DOHH2 (cell line): Measurements from ENCODE around the gene ACSF3.

Source experiments
- H3F3A ChIP-seq: fragments of 200-600 bp; sonication (generic), shearing (Covaris generic); 2 replicates; pipeline ENCODE4 v1.6.0; 2016; ENCODE audit warnings: antibody characterized with exemption, mild to moderate bottlenecking; ENCODE audit not compliant: control insufficient read depth, insufficient read depth
- H3K27ac ChIP-seq: fragments of 200-600 bp; sonication (generic); 2 replicates; pipeline ENCODE4 v1.5.1; 2014; ENCODE audit warnings: low read depth, mild to moderate bottlenecking, low read length, moderate library complexity
- H3K27me3 ChIP-seq: fragments of 200-600 bp; sonication (generic); 2 replicates; pipeline ENCODE4 v1.6.1; 2014; ENCODE audit warnings: mild to moderate bottlenecking, low read length, mixed read lengths; ENCODE audit not compliant: control insufficient read depth
- H3K36me3 ChIP-seq: fragments of 200-600 bp; sonication (generic); 2 replicates; pipeline ENCODE4 v1.6.1; 2014; ENCODE audit warnings: mild to moderate bottlenecking, low read length, moderate library complexity, mixed read lengths; ENCODE audit not compliant: control insufficient read depth
- H3K4me1 ChIP-seq: fragments of 200-600 bp; sonication (generic); 2 replicates; pipeline ENCODE4 v1.6.1; 2014; ENCODE audit warnings: mild to moderate bottlenecking, low read length, mixed read lengths; ENCODE audit not compliant: control insufficient read depth
- H3K4me2 ChIP-seq: fragments of 200-600 bp; sonication (generic); 2 replicates; pipeline ENCODE4 v1.6.0; 2014; ENCODE audit warnings: mild to moderate bottlenecking, low read length, moderate library complexity
- H3K4me3 ChIP-seq: fragments of 200-600 bp; sonication (generic); 2 replicates; pipeline ENCODE4 v1.5.1; 2014; ENCODE audit warnings: mild to moderate bottlenecking, low read length, mixed read lengths
- H3K79me2 ChIP-seq: fragments of 200-600 bp; sonication (generic); 2 replicates; pipeline ENCODE4 v1.6.1; 2014; ENCODE audit warnings: mild to moderate bottlenecking, low read length, mixed read lengths; ENCODE audit not compliant: control insufficient read depth
- H3K9me2 ChIP-seq: fragments of 200-600 bp; sonication (generic); replicated peaks from 2 replicates; pipeline ENCODE4 v1.6.1; 2014; ENCODE audit warnings: mild to moderate bottlenecking, low read length, mixed read lengths; ENCODE audit not compliant: control insufficient read depth
- H3K9me3 ChIP-seq: fragments of 200-600 bp; sonication (generic); 2 replicates; pipeline ENCODE4 v1.6.1; 2014; ENCODE audit warnings: antibody characterized with exemption, low read length, mixed read lengths; ENCODE audit not compliant: control insufficient read depth, insufficient read depth
- H4K20me1 ChIP-seq: fragments of 200-600 bp; sonication (generic); 2 replicates; pipeline ENCODE4 v1.6.0; 2014; ENCODE audit warnings: low read depth, mild to moderate bottlenecking, antibody characterized with exemption, low read length, moderate library complexity; ENCODE audit not compliant: control insufficient read depth, insufficient read depth
- EZH2phosphoT487 ChIP-seq: fragments of 200-600 bp; sonication (generic); IDR thresholded peaks from 2 replicates; pipeline ENCODE4 v1.6.1; 2017; ENCODE audit warnings: borderline replicate concordance, mild to moderate bottlenecking, antibody characterized with exemption, low read length, moderate library complexity, mixed read lengths
- TF ChIP-seq, protein P1 (sequence below): fragments of 200-600 bp; sonication (generic); IDR thresholded peaks from one replicate; pipeline ENCODE4 v1.5.1; 2014; ENCODE audit warnings: antibody characterized with exemption, mild to moderate bottlenecking, low read depth, low read length; ENCODE audit not compliant: poor library complexity, severe bottlenecking

ACSF3 gene

DNA sequence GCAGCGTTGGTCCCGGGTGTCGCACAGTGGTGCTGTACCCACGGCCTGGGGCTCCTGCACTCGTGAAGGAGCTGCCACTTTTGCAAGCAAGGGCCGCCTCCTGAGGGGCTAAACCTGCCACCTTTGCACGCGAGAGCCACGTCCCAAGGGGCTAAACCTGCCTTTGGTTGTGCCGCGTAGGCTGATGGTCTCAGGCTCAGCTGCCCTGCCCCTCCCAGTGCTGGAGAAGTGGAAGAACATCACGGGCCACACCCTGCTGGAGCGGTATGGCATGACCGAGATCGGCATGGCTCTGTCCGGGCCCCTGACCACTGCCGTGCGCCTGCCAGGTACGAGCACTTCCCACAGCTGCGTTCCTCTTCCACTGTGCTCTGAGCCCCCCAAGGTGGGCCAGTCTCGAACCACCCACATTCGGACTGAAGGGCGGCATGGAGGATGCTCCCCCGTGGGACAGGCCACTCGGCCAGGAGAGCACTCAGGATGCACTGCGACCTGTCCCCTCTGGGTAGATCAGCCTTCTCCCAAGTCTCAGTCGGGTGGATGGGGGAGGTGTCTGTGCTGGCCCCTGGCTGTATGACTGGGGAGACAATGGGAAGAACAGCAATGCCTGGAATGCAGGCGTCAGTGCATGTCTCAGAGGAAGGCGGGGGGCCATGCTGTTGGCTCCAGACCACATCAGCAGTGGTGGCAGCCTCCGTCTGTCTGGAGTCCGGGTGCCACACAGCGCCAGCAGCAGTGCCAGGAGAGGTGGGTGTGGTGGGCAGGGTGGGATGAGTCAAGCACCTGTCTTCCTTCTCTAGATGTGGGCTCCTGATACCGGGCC, 20.7 kb downstream of the ACSF3 start:
- Histone ChIP-seq H4K20me1 (no peaks in the 10 kb centered on the region), H3F3A (peaks cover 47% of the 10 kb centered on the region), H3K79me2 (peaks cover 60% of the 10 kb centered on the region), H3K4me2 (peak overlapping the region; percentile 78), H3K27me3 (no peaks in the 10 kb centered on the region), H3K4me1 (peaks cover 62% of the 10 kb centered on the region), H3K9me2 (no peaks in the 10 kb centered on the region), H3K36me3 (peaks cover 83% of the 10 kb centered on the region), H3K27ac (peak overlapping the region; percentile 93), H3K9me3 (no peaks in the 10 kb centered on the region), H3K4me3 (peak overlapping the region; percentile 69)
- no peak for TF ChIP-seq EZH2phosphoT487
- TF ChIP-seq, protein P1, sequence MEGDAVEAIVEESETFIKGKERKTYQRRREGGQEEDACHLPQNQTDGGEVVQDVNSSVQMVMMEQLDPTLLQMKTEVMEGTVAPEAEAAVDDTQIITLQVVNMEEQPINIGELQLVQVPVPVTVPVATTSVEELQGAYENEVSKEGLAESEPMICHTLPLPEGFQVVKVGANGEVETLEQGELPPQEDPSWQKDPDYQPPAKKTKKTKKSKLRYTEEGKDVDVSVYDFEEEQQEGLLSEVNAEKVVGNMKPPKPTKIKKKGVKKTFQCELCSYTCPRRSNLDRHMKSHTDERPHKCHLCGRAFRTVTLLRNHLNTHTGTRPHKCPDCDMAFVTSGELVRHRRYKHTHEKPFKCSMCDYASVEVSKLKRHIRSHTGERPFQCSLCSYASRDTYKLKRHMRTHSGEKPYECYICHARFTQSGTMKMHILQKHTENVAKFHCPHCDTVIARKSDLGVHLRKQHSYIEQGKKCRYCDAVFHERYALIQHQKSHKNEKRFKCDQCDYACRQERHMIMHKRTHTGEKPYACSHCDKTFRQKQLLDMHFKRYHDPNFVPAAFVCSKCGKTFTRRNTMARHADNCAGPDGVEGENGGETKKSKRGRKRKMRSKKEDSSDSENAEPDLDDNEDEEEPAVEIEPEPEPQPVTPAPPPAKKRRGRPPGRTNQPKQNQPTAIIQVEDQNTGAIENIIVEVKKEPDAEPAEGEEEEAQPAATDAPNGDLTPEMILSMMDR: no peak

DNA sequence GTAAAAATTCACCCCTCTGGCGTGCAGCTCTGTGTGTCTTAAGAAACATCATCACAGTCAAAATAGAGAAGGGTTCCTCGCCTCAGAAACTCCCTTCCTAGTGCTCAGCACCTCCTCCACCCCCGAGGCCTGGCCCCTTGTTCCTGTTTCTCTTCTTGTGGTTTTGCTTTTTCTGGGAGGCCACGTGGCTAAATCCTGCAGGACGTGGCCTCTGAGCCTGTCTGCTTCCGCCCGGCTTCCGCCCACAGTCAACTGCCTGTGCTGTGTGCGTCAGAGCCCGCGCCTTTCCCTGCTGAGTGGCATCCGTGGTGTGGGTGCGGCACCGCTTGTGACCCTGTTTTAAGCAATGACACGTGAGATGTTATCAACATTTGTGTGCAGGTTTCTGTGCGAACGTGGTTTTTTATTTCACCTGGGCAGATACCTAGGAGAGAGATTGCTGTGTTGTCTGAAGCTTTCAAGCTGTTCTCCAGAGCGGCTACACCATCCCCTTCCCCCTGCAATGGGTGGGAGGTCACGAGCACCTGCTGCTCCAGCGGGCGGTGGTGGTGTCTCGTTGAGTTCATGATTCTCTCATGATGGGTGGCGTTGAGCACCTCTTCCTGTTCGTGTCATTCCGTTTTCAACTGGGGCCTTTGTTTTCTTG, 21.7 kb downstream of the ACSF3 start:
- Histone ChIP-seq H3K27me3 (no peaks in the 10 kb centered on the region), H3K4me2 (peak overlapping the region; percentile 78), H3K27ac (peak overlapping the region; percentile 93), H3K9me2 (no peaks in the 10 kb centered on the region), H3K4me3 (peak overlapping the region; percentile 69), H4K20me1 (no peaks in the 10 kb centered on the region), H3F3A (peaks cover 40% of the 10 kb centered on the region), H3K79me2 (peaks cover 54% of the 10 kb centered on the region), H3K36me3 (peaks cover 91% of the 10 kb centered on the region), H3K9me3 (no peaks in the 10 kb centered on the region), H3K4me1 (peaks cover 65% of the 10 kb centered on the region)
- no peak for TF ChIP-seq EZH2phosphoT487
- TF ChIP-seq, protein P1: no peak

DNA sequence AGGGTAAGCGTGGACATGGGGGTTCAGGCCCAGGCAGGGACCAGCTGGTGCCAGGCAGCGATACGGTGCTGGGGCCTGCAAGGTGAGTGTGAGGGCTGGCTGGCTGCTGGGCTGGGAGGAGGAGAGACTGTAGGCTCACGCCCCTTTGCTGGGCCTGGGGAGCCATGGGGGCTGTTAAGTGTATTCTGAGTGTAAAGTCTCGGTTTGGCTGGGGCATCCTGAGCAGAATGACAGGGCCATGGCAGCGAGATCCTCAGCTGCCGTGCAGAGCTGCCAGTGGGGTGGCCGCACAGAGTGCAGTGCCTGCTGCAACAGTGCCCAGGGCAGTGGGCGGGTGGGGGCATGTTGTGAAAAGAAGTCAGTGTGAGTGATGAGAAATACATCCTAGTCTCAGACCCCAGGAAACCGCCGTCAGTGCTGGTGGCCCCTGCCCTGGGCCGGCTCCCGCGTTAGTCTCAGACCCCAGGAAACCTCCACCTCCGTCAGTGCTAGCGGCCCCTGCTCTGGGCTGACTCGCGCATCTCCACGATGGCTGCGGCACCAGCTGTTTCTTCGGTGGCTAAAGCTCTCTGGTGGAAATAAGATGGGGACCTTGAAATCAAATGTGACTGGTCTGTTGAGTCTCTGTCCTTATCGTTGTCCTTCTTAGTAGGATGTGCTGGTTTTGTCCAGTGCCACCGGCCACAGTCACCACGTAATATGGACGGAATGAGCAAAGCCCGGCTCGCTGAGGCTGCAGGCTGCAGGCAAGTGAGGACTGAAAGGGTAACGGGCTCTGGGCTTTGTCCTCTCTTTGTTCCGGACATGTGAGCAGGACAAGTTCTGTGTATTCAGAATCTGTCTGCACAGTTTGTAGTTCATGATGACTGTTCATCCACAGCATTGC, 22.9 kb downstream of the ACSF3 start:
- Histone ChIP-seq H3K9me2 (no peaks in the 10 kb centered on the region), H3K4me2 (peak overlapping the region; percentile 78), H3K4me1 (peaks cover 72% of the 10 kb centered on the region), H3K36me3 (peaks cover 91% of the 10 kb centered on the region), H3K27ac (peak overlapping the region; percentile 93), H3K79me2 (peaks cover 42% of the 10 kb centered on the region), H3F3A (peaks cover 45% of the 10 kb centered on the region), H4K20me1 (no peaks in the 10 kb centered on the region), H3K27me3 (no peaks in the 10 kb centered on the region), H3K4me3 (peak overlapping the region; percentile 69), H3K9me3 (no peaks in the 10 kb centered on the region)
- TF ChIP-seq, protein P1: no peak
- TF ChIP-seq EZH2phosphoT487: no peak
